HepG2 (cell line): ENCODE measurements around the gene ZDHHC3. TPM values are rescaled to one million over a fixed set of nuclear protein-coding genes. Genes with fewer than 3 reads are reported as not detected.

Source experiments
- ATAC-seq: fragments of 200-7000 bp; cut with Tn5 transposase; 3 replicates; pipeline ENCODE4 v1.9.1; 2020; ENCODE audit warnings: mild to moderate bottlenecking, moderate library complexity
- BruUV-seq: library from RNA; stranded (reverse); fragments of 400-500 nt; replicated peaks from 2 replicates; lab custom pipeline; 2021; lab: Mats Ljungman, UMichigan
- CTCF ChIA-PET: fragments of 300-600 bp; formaldehyde crosslinking; extraction: SDS; loops from one replicate; lab custom pipeline; 2021; ENCODE audit warnings: low total read pairs, inconsistent platforms, low intra/inter-chr PET ratio; lab: Yijun Ruan, JAX
- POLR2A ChIA-PET: fragments of 350-600 bp; sonication (Branson Sonifier 250); formaldehyde crosslinking; loops from one replicate; lab custom pipeline; 2020; ENCODE audit warnings: antibody characterized with exemption, inconsistent platforms; lab: Yijun Ruan, JAX
- DNase-seq: peaks from one replicate; pipeline ENCODE4 v3.0.0-alpha.2; 2015; ENCODE audit warnings: low spot score
- FAIRE-seq: peaks from 3 replicates; lab custom pipeline; 2011; peaks lifted over from hg19 to GRCh38; lab: Jason Lieb, UNC
- H2AFZ ChIP-seq: one replicate; pipeline ENCODE4 v1.6.1; 2011; ENCODE audit warnings: low read length, inconsistent platforms
- H3K27ac ChIP-seq: fragments of 300-600 bp; 3 replicates; pipeline ENCODE4 v1.8.0; 2011; ENCODE audit warnings: mixed run types, mild to moderate bottlenecking, mixed read lengths, low read length, inconsistent platforms; ENCODE audit not compliant: insufficient read depth; ENCODE audit errors: extremely low read length
- H3K27me3 ChIP-seq, 2 experiments: fragments of 200-600 bp in 1 of 2; 2 replicates in 1 of 2; 3 replicates in 1 of 2; pipeline versions ENCODE4 v1.6.0 to v1.8.0; 2011; ENCODE audit warnings: low read length in 2 of 2, mild to moderate bottlenecking in 2 of 2, moderate library complexity in 2 of 2, inconsistent platforms in 1 of 2; ENCODE audit not compliant: insufficient read depth in 2 of 2, control insufficient read depth in 1 of 2
- H3K36me3 ChIP-seq, 2 experiments: fragments of 200-600 bp in 1 of 2; replicated peaks in 1 of 2; 2 replicates in 1 of 2; 3 replicates in 1 of 2; pipeline versions ENCODE4 v1.5.1 to v1.8.0; 2011; ENCODE audit warnings: low read length in 2 of 2, inconsistent platforms in 1 of 2; ENCODE audit not compliant: insufficient read depth in 2 of 2, control insufficient read depth in 1 of 2
- H3K4me1 ChIP-seq: 2 replicates; pipeline ENCODE4 v1.5.1; 2012; ENCODE audit warnings: low read length, inconsistent platforms; ENCODE audit not compliant: insufficient read depth
- H3K4me2 ChIP-seq: 2 replicates; pipeline ENCODE4 v1.6.0; 2011; ENCODE audit warnings: low read depth, low read length, inconsistent platforms
- H3K4me3 ChIP-seq, 3 experiments: fragments of 200-600 bp in 1 of 3; sonication (generic), shearing (Covaris generic) in 1 of 3; replicated peaks in 1 of 3; 2 replicates each; pipeline ENCODE4 v1.5.1; 2011 to 2016; ENCODE audit warnings: low read length in 3 of 3, inconsistent platforms in 2 of 3, low read depth in 2 of 3, mild to moderate bottlenecking in 2 of 3, control low read depth in 1 of 3, mixed read lengths in 1 of 3; ENCODE audit not compliant: insufficient read depth in 1 of 3
- H3K79me2 ChIP-seq: one replicate; pipeline ENCODE4 v1.6.1; 2011; ENCODE audit warnings: low read length, inconsistent platforms; ENCODE audit not compliant: insufficient read depth
- H3K9ac ChIP-seq: 2 replicates; pipeline ENCODE4 v1.6.0; 2011; ENCODE audit warnings: mild to moderate bottlenecking, low read depth, low read length, inconsistent platforms; ENCODE audit not compliant: insufficient read depth
- H3K9me3 ChIP-seq: 2 replicates; pipeline ENCODE4 v1.5.1; 2012; ENCODE audit warnings: mild to moderate bottlenecking, low read length
- H4K20me1 ChIP-seq: 2 replicates; pipeline ENCODE4 v1.6.0; 2011; ENCODE audit warnings: inconsistent platforms, mild to moderate bottlenecking, low read length, moderate library complexity; ENCODE audit not compliant: insufficient read depth
- GATA4 ChIP-seq: sonication (generic); IDR thresholded peaks from 2 replicates; pipeline ENCODE4 v1.6.1; 2016; ENCODE audit warnings: antibody characterized with exemption, low read depth, borderline replicate concordance
- HIC2 ChIP-seq: sonication (generic); formaldehyde crosslinking; IDR thresholded peaks from 2 replicates; pipeline ENCODE4 v1.9.0; 2022; ENCODE audit warnings: low read depth, missing genetic modification reagents
- NR2F6 ChIP-seq, 2 experiments: IDR thresholded peaks; 2 replicates each; pipeline ENCODE4 v1.6.1; 2016; ENCODE audit warnings: antibody characterized with exemption in 1 of 2, mild to moderate bottlenecking in 1 of 2
- PAXIP1 ChIP-seq: sonication (generic); formaldehyde crosslinking; conservative IDR thresholded peaks from 2 replicates; pipeline ENCODE4 v1.4.0; 2020; ENCODE audit warnings: mild to moderate bottlenecking, missing genetic modification reagents, moderate library complexity
- PHF5A ChIP-seq: IDR thresholded peaks from one replicate; pipeline ENCODE4 v1.6.1; 2018; ENCODE audit warnings: low read depth, missing genetic modification reagents; ENCODE audit not compliant: unreplicated experiment
- SP4 ChIP-seq: sonication (generic); formaldehyde crosslinking; IDR thresholded peaks from 2 replicates; pipeline ENCODE4 v1.8.1; 2023; ENCODE audit warnings: mild to moderate bottlenecking, missing genetic modification reagents
- TEAD2 ChIP-seq: sonication (generic); formaldehyde crosslinking; IDR thresholded peaks from 2 replicates; pipeline ENCODE4 v1.9.0; 2021; ENCODE audit warnings: missing genetic modification reagents
- ZBTB43 ChIP-seq: sonication (generic); formaldehyde crosslinking; conservative IDR thresholded peaks from 2 replicates; pipeline ENCODE4 v1.4.0; 2020; ENCODE audit warnings: missing genetic modification reagents
- ZFYVE20 ChIP-seq: sonication (generic); formaldehyde crosslinking; IDR thresholded peaks from 2 replicates; pipeline ENCODE4 v1.8.0; 2023; ENCODE audit warnings: low read depth, mild to moderate bottlenecking, moderate library complexity, missing genetic modification reagents, borderline replicate concordance
- ZNF292 ChIP-seq: sonication (generic); formaldehyde crosslinking; IDR thresholded peaks from 2 replicates; pipeline ENCODE4 v1.8.1; 2022; ENCODE audit warnings: mild to moderate bottlenecking, low read depth, missing genetic modification reagents, borderline replicate concordance
- ZNF3 ChIP-seq: IDR thresholded peaks from 2 replicates; pipeline ENCODE4 v1.7.0; 2017; ENCODE audit warnings: inconsistent platforms
- ZXDC ChIP-seq: sonication (generic); formaldehyde crosslinking; IDR thresholded peaks from 2 replicates; pipeline ENCODE4 v1.5.0; 2020; ENCODE audit warnings: mild to moderate bottlenecking, missing genetic modification reagents
- WGBS: methylation state at CpG from one replicate; pipeline ENCODE4 v1.1.6; 2017; ENCODE audit warnings: low lambda C conversion rate; 5-methylcytosine and 5-hydroxymethylcytosine counted together
- in situ Hi-C: cut with HindIII; loops from 2 replicates; pipeline ENCODE4 v1.10.0; 2017; ENCODE audit warnings: low pct_unique_long_range_greater_than_20kb; ENCODE audit not compliant: extremely low pct_ligation_motif_present
- intact Hi-C: fragments of 100-400 bp; cut with micrococcal nuclease; formaldehyde crosslinking; loops from one replicate; pipeline ENCODE4 v1.10.0; 2022; ENCODE audit not compliant: unreplicated experiment
- polyA plus RNA-seq, 8 experiments: library from polyadenylated mRNA; depleted of rRNA in 3 of 8; stranded (reverse) in 7 of 8; unstranded in 1 of 8; fragments of >200 nt; fragmentation: Illumina TruSeq in 4 of 8; extraction: Trizol in 4 of 8; gene quantifications; 2 replicates each; pipeline versions ENCODE4 v1.2.1 to v1.2.3, GENCODE V29; 2011 to 2016; ENCODE audit warnings: low read depth in 4 of 8, missing spikeins in 1 of 8, mixed read lengths in 1 of 8; ENCODE audit not compliant: insufficient read depth in 1 of 8
- total RNA-seq, 5 experiments: library from RNA; depleted of rRNA; stranded (reverse); fragments of >200 nt; fragmentation: Illumina TruSeq; extraction: Trizol; gene quantifications; 2 replicates each; pipeline ENCODE4 v1.2.3, GENCODE V29; 2016; ENCODE audit warnings: low read depth in 1 of 5

ZDHHC3 gene
- total and polyA plus RNA-seq, 2 of the 13 experiments (the other 11 are each of a cell fraction or from before 2014, with no cell fraction given) = 44.1 to 65.7 TPM

DNA sequence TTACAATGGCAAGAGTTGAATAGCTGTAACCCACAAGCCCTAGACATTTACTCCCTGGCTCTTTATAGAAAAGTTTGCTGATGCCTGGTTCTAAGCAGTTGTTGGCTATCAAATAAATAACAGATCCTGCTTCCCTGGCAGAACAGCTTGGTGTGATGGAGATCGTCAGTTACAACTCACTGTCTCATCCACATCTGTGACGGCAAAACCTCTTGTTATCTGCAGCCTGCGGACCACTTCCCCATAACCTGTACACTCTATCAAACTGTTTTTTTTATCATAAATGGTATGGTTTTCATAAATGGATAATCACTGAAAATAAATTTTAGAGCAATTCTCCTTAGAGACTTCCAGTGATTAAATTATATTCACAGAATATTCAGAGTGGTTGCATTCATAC is 14.1 kb downstream of the ZDHHC3 start:
- ChIA-PET POLR2A (no interaction called here), CTCF (no interaction called here)
- no peak for TF ChIP-seq HIC2 (CRISPR knock-in tag)
- no peak for TF ChIP-seq TEAD2
- TF ChIP-seq PHF5A (CRISPR knock-in tag) = no peak
- TF ChIP-seq SP4 (CRISPR knock-in tag) = no peak
- no peak for TF ChIP-seq ZNF292 (CRISPR knock-in tag)
- TF ChIP-seq ZBTB43 (CRISPR knock-in tag) = no peak
- no peak for TF ChIP-seq NR2F6 (IDR thresholded peaks at IDR 0.05)
- TF ChIP-seq NR2F6 (CRISPR knock-in tag; IDR thresholded peaks at IDR 0.05) = no peak
- TF ChIP-seq PAXIP1 = no peak
- no peak for TF ChIP-seq ZXDC
- TF ChIP-seq ZFYVE20 (CRISPR knock-in tag) = no peak
- TF ChIP-seq ZNF3 (CRISPR knock-in tag) = no peak
- TF ChIP-seq GATA4 = no peak

More for the DNA sequence above, 14.1 kb downstream of the ZDHHC3 start:
- no peak overlapping the region for H3K9ac ChIP-seq
- H2AFZ ChIP-seq = no peak overlapping the region
- WGBS = 98% methylated on average over 3 of the region's 3 CpGs
- FAIRE-seq = no peak
- H3K4me2 ChIP-seq = no peak overlapping the region
- DNase-seq = no peak
- no peaks in the 10 kb centered on the region for H3K9me3 ChIP-seq
- no peak for ATAC-seq
- no peak overlapping the region for H3K27ac ChIP-seq
- intact Hi-C loops (no loop called here), in situ Hi-C loops (no loop called here)
- no TSS peak for BruUV-seq
- no peak overlapping the region for H3K4me3 ChIP-seq
- no peaks in the 10 kb centered on the region for H3K4me1 ChIP-seq
- no peaks in the 10 kb centered on the region for H4K20me1 ChIP-seq
- H3K36me3 ChIP-seq = peaks cover 11 to 14% of the 10 kb centered on the region in 2 experiments; a peak in 4 of 5 replicates
- H3K27me3 ChIP-seq = no peaks in the 10 kb centered on the region
- H3K79me2 ChIP-seq = peaks cover 26% of the 10 kb centered on the region
